Measurements from ENCODE around the gene CHP1.

- TF ChIP-seq EZH2 (IDR thresholded peaks at IDR 0.05; ENCODE audit: insufficient read depth, poor library complexity, severe bottlenecking) (no peak), EZH2phosphoT487 (IDR thresholded peaks at IDR 0.05; ENCODE audit: insufficient read depth, low read depth) (no peak)
Measured at GRCh38 chr15:41182266-41182665, 48.8 kb upstream of the CHP1 start.
